B cell (primary cell): ENCODE data around the gene GSG1.

Source experiments
- EZH2 ChIP-seq: IDR thresholded peaks from 2 replicates; pipeline ENCODE4 v1.6.1; 2012; ENCODE audit warnings: borderline replicate concordance, low read depth, mild to moderate bottlenecking, moderate library complexity, low read length; ENCODE audit not compliant: insufficient read depth, poor library complexity, severe bottlenecking
- TF ChIP-seq, protein P1 (sequence below): fragments of 200-600 bp; IDR thresholded peaks from one replicate; pipeline ENCODE4 v1.8.0; 2022; ENCODE audit warnings: antibody characterized with exemption, mild to moderate bottlenecking

DNA sequence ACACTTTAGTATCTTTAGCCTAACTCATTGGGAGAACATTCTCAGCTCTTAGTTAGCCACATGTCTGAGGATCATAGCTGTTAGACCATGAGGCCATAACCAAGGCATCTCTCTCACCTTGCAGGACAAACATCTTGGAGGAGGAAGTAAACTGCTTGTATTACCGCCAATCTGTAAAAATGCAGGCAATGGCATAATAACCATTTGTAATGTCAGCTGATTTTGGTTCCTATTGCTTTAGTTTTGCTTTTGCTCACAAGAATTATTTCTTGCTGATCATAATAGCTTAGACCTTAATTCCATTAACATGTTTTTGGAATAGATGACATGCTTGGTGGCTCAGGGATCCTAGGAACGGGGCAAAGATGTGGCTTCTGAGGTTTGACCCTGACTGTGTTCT, 16.4 kb upstream of the GSG1 start:
- TF ChIP-seq, protein P1, sequence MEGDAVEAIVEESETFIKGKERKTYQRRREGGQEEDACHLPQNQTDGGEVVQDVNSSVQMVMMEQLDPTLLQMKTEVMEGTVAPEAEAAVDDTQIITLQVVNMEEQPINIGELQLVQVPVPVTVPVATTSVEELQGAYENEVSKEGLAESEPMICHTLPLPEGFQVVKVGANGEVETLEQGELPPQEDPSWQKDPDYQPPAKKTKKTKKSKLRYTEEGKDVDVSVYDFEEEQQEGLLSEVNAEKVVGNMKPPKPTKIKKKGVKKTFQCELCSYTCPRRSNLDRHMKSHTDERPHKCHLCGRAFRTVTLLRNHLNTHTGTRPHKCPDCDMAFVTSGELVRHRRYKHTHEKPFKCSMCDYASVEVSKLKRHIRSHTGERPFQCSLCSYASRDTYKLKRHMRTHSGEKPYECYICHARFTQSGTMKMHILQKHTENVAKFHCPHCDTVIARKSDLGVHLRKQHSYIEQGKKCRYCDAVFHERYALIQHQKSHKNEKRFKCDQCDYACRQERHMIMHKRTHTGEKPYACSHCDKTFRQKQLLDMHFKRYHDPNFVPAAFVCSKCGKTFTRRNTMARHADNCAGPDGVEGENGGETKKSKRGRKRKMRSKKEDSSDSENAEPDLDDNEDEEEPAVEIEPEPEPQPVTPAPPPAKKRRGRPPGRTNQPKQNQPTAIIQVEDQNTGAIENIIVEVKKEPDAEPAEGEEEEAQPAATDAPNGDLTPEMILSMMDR: no peak
- TF ChIP-seq EZH2: no peak
